ENCODE measurements around the gene RNF223.
"Not testable (repeated sequence)": the region's sequence is repeated elsewhere in the genome, so short reads cannot be mapped to it uniquely, and the experiment has no call there.

Gene RNF223

GRCh38 chr1:1031659-1032235 is 42.4 kb downstream of the RNF223 start:
- no peak overlapping the region for H3K4me3 ChIP-seq (ENCODE audit: low read depth, low read length)
- TF ChIP-seq MYC (IDR thresholded peaks at IDR 0.05; ENCODE audit: low read depth, low read length) (no peak), POLR2A (IDR thresholded peaks at IDR 0.05; ENCODE audit: extremely low read depth, insufficient read length) (no peak), CTCF (IDR thresholded peaks at IDR 0.05; ENCODE audit: low read depth, low read length) (no peak), MAX (IDR thresholded peaks at IDR 0.05; ENCODE audit: low read depth, low read length) (no peak)
- DNase-seq (ENCODE audit: low read depth): no peak

- not testable (repeated sequence) for DNase-seq (ENCODE audit: low read depth); H3K4me3 ChIP-seq (ENCODE audit: low read depth, low read length)
Observed at GRCh38 chr1:1030867-1031658, 43.0 kb downstream of the RNF223 start.

GRCh38 chr1:1027791-1028190 is 46.3 kb downstream of the RNF223 start:
- no peak for DNase-seq (ENCODE audit: low read depth)
- TF ChIP-seq POLR2A (IDR thresholded peaks at IDR 0.05; ENCODE audit: extremely low read depth, insufficient read length): no peak
- no peak for TF ChIP-seq MYC (IDR thresholded peaks at IDR 0.05; ENCODE audit: low read depth, low read length)
- TF ChIP-seq MAX (IDR thresholded peaks at IDR 0.05; ENCODE audit: low read depth, low read length): no peak
- no peak for TF ChIP-seq CTCF (IDR thresholded peaks at IDR 0.05; ENCODE audit: low read depth, low read length)
- no peak overlapping the region for H3K4me3 ChIP-seq (ENCODE audit: low read depth, low read length)

- no peak for TF ChIP-seq MYC (IDR thresholded peaks at IDR 0.05; ENCODE audit: low read depth, low read length)
- TF ChIP-seq CTCF (IDR thresholded peaks at IDR 0.05; ENCODE audit: low read depth, low read length): no peak
- no peak for TF ChIP-seq POLR2A (IDR thresholded peaks at IDR 0.05; ENCODE audit: extremely low read depth, insufficient read length)
- no peak for TF ChIP-seq MAX (IDR thresholded peaks at IDR 0.05; ENCODE audit: low read depth, low read length)
- no peak overlapping the region for H3K4me3 ChIP-seq (ENCODE audit: low read depth, low read length)
- no peak for DNase-seq (ENCODE audit: low read depth)
Observed at GRCh38 chr1:1026599-1027413, 47.3 kb downstream of the RNF223 start.

GRCh38 chr1:1025730-1026129 is 48.4 kb downstream of the RNF223 start:
- no peak for DNase-seq (ENCODE audit: low read depth)
- TF ChIP-seq MAX (IDR thresholded peaks at IDR 0.05; ENCODE audit: low read depth, low read length) (no peak), POLR2A (IDR thresholded peaks at IDR 0.05; ENCODE audit: extremely low read depth, insufficient read length) (no peak), CTCF (IDR thresholded peaks at IDR 0.05; ENCODE audit: low read depth, low read length) (no peak), MYC (IDR thresholded peaks at IDR 0.05; ENCODE audit: low read depth, low read length) (no peak)
- no peak overlapping the region for H3K4me3 ChIP-seq (ENCODE audit: low read depth, low read length)

Measured in NB4 (cell line).